Colon (tissue), 2 donors: Measurements from ENCODE around the gene PRKCA.

Experiments used
- FAIRE-seq: peaks from 2 replicates; lab custom pipeline; 2012; peaks lifted over from hg19 to GRCh38; lab: Jason Lieb, UNC
- donor health status: control.
- donor health status: control.

Gene PRKCA

GRCh38 chr17:66655461-66655860, 353.0 kb downstream of the PRKCA start:
- no peak for FAIRE-seq

DNA sequence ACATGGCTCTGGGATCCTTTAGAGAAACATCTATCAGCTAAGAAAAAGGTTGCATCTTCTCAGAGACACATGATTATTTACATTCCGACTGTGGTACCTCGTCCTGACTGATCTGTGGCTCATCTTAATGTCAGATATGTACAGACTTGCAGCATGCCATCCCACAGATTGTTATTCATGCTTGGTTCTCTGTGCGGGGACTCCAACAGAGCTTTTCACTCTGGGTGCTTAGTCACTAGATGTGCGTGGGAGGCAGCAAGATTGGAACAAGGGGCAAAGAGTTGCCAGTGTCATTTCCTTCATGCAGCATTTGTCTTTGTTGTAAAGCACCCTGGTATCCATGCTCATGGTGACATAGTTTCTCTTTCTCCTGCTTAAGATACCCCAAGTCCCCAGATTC, 353.4 kb downstream of the PRKCA start:
- no peak for FAIRE-seq

DNA sequence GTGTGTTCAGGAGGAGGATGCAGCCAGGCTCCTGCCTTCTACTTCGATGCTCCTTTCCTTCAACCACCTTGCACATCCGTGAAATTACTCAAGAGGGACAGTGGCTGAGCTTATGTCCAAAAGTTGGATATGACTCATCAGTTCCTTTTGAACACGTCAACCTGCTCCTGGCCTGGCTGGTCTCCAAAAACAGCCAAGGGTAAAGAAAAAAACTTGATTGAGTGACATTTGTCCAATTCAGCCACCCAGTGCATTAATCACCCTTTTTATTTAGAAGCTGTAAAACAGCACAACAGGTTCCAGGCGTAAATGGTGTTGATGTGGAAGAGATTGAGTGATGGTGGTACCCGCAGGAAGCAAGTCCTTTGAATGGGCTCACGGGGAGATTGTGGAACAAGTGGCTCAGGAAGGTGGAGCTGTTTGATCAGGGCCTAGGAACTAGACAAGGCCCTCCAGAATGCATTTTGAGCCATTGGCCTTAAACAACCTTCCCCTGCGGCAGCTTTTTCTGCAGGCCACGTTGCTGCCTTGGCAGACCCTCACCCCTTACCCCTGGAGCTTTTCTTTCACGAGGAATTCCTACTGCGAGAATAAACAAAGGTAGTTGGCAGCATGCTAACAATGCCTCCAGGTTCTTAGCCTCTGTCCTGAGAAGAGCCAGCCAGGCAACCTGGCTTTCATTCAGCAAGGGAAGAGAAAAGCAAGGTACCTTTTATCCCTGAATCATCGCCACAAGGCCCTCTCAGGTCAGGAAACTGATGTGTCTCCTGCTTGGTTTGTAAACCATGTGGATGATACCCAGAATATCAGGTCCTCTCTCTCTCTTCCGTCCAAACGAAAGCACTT, 359.2 kb downstream of the PRKCA start:
- FAIRE-seq = no peak

- FAIRE-seq = no peak
Measured at GRCh38 chr17:66662496-66662895, 360.1 kb downstream of the PRKCA start.

GRCh38 chr17:66663041-66663606, 360.7 kb downstream of the PRKCA start:
- FAIRE-seq = no peak

DNA sequence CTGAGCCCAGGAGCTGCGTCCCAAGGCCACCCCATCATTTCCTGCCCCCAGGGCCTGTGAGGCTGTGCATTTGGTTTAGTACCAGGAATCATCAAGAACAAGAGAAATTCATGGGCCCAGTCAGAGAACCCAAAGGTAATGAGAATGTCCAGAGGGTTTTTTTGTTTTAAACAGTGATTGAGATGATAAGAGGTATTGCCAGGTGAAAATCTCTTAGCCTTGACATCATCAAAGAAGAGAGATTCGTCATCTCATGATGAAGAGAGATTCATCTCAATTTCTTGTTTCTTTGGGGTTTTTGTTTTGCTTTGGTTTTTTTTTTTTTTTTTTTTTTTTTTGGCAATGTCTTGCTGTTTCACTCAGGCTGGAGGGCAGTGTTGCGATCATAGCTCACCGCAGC, 361.9 kb downstream of the PRKCA start:
- FAIRE-seq = no peak

DNA sequence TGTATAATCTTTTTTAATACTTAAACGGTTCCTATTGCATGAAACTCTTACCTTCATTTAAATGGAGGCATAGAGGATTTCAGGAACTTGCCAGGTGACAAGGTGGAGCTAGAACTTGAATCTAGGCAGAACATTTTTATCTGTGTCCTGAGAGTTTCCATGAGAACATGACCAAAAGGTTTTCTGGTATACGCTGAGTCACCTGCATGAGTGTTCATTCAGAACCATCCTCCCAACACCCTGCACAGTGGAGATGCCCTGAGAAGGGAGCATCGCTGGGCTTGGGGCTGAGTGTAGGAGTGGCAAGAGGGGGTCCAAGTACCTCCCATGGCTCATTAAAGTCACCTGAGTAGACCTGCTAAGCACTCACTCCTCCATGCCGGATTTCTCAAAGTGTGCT, 362.8 kb downstream of the PRKCA start:
- no peak for FAIRE-seq

GRCh38 chr17:66667090-66667489, 364.7 kb downstream of the PRKCA start:
- FAIRE-seq = no peak

GRCh38 chr17:66667491-66668030, 365.1 kb downstream of the PRKCA start:
- FAIRE-seq = no peak

DNA sequence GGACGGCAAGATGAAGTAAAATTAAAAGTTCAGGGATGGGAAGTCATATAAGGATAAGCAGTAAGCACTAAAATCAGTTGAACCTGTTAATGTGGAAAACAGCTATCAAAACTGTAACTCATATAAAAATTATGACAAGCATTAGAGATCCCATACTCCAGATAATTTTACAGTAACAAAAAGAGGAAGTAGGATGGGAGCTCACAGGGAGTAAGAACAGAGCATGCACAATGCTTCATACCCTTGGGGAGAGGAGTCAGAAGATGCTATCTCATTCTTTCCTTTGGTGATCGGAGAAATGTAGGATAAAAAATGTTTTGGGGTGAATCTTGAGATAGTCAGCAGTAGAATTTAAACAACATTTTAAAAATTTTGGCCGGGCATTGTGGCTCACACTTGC, 367.8 kb downstream of the PRKCA start:
- FAIRE-seq = no peak

DNA sequence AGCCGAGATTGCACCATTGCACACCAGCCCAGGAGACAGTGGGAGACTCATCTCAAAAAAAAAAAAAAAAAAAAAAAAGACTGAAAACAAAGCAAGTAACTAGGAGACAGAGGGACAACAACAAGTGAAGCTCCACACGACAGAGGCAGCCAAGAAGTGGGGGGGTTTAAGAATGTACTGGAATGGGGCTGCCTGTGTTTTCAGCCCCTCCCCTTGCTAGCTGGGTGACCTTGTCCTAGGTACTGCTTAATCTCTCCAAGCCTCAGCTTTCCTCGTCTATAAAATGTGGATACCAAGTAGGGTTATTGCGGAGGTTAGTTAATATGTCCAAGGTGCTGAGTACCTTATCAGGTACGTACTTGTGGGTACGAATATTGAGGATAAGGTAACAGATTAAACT, 368.7 kb downstream of the PRKCA start:
- FAIRE-seq = no peak

- no peak for FAIRE-seq
Measured at GRCh38 chr17:66673668-66674276, 371.4 kb downstream of the PRKCA start.

DNA sequence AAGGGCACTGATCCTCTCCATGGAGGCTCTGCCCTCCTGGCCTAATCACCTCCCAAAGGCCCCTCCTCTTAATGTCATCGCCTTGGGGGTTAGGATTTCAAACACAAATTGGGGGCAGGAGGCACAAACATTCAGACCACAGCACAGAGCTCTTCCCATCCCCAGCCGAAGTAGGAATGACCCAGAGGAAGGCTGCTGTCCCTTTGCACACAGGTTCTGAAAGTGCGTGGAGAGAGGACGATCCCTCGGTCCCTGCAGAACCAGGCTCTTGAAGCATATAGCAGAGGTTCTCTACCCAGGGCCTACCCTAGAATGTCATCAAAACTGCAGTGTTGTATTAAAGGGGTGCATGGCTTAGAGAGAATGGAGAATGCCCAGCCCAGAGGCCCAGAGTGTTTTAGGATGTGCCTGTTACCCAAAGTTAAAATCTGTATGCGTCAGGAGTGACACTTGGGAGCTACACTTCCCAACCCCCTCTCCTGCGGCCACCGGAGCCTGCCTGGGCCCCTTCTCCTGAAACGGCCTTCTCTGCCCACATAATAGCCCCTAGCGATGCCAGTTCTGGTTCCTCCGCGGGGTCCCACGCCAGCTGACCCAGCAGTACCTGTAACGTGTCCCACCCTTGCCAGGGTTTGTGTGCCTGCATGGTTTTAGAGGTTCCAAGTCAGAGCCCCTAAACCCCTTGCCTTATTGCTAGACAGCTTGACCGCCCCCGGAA, 373.0 kb downstream of the PRKCA start:
- no peak for FAIRE-seq

DNA sequence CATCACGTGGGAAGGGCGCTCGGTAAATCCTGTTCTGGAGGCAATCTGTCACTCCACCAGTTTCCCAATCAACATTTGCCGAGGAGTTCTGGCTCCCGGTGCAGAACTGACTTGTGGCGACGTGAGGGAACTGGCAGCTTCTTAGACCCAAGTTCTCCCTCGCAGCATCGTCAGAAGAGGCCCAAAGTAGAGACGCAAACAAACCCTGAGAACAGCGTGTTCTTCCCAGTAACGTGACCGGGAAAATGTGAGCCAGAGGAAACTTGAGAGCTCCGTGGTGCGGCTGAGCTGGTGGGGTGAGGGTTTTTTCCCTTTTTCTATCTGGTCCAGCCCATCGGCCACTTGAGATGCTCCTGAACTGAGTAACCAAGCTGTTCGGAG, 373.6 kb downstream of the PRKCA start:
- no peak for FAIRE-seq

DNA sequence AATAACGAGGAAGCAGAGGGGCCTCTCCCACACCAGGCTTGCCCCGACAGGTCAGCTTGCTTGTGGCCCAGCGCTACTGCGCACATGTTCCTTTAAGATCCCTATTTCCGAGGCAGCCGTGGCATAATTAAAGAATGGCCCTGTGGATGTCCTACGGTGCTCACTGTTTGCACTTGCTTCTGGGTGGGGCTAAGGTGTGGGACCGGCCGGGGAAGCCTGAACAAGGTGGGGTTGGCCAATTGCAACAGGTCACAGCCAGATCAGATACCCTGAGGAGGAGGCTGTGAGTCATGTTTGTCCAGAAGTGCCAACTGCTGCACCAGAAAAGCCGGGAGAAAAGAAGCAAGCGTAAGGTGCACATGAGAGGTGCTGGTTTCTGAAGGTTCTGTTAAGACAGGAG, 374.0 kb downstream of the PRKCA start:
- no peak for FAIRE-seq

GRCh38 chr17:66677201-66677981, 375.0 kb downstream of the PRKCA start:
- no peak for FAIRE-seq

DNA sequence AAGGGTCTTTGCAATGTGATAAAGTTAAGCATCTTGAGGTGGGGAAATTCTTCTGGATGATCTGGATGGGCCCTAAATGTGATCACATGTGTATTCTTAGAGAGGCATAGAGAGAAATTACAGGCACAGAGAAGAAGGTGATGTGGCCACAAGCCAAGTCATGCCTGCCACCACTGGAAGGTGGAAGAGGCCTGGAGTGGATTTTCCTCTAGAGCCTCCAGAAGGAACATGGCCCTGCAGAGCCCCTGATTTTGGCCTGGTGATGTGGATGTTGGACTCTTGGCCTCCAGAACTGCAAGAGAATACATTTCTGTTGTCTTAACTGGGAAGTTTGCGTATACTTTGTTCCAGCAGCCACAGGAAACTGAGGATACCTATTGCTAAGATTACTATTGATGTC, 375.6 kb downstream of the PRKCA start:
- no peak for FAIRE-seq

DNA sequence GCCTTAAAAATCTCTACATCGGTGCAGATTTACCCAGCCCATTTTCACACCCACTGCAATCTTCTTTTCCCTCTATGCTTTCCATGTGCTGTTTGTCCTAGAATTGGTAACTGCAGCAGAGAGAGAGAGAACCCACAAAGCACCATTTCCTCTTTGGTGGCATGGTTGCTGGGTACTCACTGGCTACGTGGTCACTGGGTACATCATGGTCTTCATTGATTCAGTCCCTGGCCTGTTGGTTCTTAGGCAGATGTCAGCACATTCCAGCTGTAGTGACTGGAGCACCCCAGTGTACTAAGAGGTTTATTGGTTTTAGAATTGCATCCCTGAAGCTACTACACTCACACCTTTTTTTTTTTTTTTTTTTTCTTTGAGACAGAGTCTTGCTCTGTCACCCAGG, 376.4 kb downstream of the PRKCA start:
- FAIRE-seq = no peak

DNA sequence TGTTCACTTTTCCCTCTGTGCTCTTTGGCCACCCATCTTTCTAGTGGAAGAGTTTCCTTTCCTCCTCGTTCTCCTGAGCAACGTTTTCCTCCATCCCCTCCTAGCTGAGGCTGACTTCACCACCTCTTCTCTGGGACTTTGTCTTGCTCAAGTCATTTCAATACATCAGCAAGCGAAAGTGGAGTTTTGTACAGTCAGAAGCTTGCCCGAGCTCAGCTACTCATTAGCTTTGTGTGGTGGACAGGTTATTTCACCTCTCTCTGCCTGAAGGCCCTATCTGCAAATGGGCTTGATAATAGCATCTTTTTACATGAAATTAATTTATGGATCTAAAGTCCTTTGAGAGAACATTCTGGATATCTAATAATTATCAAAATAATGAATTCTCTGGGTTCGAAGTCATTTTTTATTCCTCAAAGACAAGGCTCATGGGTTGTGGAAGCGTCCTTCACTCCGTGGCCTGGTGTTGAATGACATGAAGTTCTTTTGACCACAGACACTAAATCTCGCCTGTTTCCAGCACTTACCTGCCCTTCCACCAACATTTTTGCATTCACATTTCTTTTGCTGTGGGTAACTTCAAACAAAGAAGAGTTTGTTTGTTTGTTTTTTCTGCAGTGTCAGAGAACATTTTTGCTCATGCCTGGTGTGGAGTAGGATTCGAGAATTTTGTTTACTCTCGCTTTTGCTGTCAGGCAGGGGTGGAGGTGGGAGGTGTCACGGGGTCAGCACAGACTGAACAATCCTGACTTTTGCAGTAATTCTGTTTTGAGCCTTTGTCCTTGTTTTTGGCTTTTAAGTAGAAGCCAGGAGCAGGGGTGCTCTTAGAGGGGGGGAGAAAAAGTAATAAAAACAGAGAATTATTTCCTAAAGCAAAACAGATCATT, 377.5 kb downstream of the PRKCA start:
- FAIRE-seq = no peak

- no peak for FAIRE-seq
Measured at GRCh38 chr17:66682283-66682682, 379.9 kb downstream of the PRKCA start.

DNA sequence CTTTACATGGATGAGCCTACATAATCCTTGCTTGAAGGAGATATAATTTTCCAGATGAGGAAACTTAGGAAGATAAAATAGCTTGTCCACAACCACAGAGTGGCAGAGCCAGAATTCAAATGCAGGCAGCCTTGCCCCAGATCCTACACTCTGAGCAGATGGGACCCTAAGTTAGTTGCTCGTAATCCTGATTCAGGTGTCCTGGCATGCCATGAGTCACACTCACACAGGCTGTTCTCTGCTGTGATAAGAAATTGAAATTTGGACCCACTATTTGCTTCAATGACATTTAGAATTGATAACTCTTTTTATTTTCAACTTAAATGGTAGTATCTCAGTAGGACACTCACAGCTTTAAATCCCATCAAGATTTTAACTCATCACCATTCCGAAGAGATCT, 381.8 kb downstream of the PRKCA start:
- FAIRE-seq = no peak
